ENCODE results near the gene SYCE3. TPM values are rescaled to one million over a fixed set of nuclear protein-coding genes. Genes with fewer than 3 reads are reported as not detected.
"Not testable (repeated sequence)": the region's sequence is repeated elsewhere in the genome, so short reads cannot be mapped to it uniquely, and the experiment has no call there.

SYCE3 gene
- total RNA-seq, 4 donors from 2014 or later, result not detected

- Histone ChIP-seq H3K36me3 (peaks cover 38 to 82% (median 80%) of the 10 kb centered on the region in 4 donors), H3K4me1 (peaks cover 10 to 22% (median 18%) of the 10 kb centered on the region in 4 donors), H3K9me3 (no peaks in the 10 kb centered on the region), H3K27me3 (no peaks in the 10 kb centered on the region), H3K27ac (replicated peaks in 1 of 4) (no peak overlapping the region), H3K4me3 (no peak overlapping the region)
- WGBS, result 94% methylated on average over 5 of the region's 13 CpGs
- no peak for DNase-seq (ENCODE audit: extremely low spot score)
- intact Hi-C loops (cut with DNase I), result no loop called here
- no peak for TF ChIP-seq EP300 (IDR thresholded peaks at IDR 0.05)
Measured at GRCh38 chr22:50520826-50521453, 41.8 kb downstream of the SYCE3 start.

GRCh38 chr22:50520184-50520583, 42.5 kb downstream of the SYCE3 start:
- Histone ChIP-seq H3K4me1 (peaks cover 10 to 18% (median 15%) of the 10 kb centered on the region in 4 donors), H3K36me3 (peaks cover 38 to 85% (median 81%) of the 10 kb centered on the region in 4 donors)
- H3K9me3 ChIP-seq; H3K4me3 ChIP-seq; H3K27ac ChIP-seq (replicated peaks in 1 of 4); DNase-seq (ENCODE audit: extremely low spot score); H3K27me3 ChIP-seq; intact Hi-C loops (cut with DNase I): not testable (repeated sequence)
- 96% methylated on average over 8 of the region's 8 CpGs for WGBS

GRCh38 chr22:50519151-50519550, 43.6 kb downstream of the SYCE3 start:
- WGBS, result no CpG with 5 or more reads among the region's 8 CpGs
- H3K36me3 ChIP-seq, result peaks cover 38 to 94% (median 86%) of the 10 kb centered on the region in 4 donors
- TF ChIP-seq CTCF (IDR thresholded peaks at IDR 0.05) (no peak), POLR2AphosphoS5 (IDR thresholded peaks at IDR 0.05) (no peak), POLR2A (IDR thresholded peaks at IDR 0.05; ENCODE audit: low read depth) (no peak), EP300 (IDR thresholded peaks at IDR 0.05) (no peak)
- peaks cover 1 to 8% (median 5%) of the 10 kb centered on the region in 4 donors for H3K4me1 ChIP-seq
- intact Hi-C loops (cut with DNase I), result no loop called here
- H3K27me3 ChIP-seq, result no peaks in the 10 kb centered on the region
- H3K27ac ChIP-seq (replicated peaks in 1 of 4), result no peak overlapping the region
- no peak overlapping the region for H3K4me3 ChIP-seq
- H3K9me3 ChIP-seq, result no peaks in the 10 kb centered on the region
- DNase-seq (ENCODE audit: extremely low spot score), result no peak

GRCh38 chr22:50518606-50519005, 44.1 kb downstream of the SYCE3 start:
- intact Hi-C loops (cut with DNase I), result no loop called here
- Histone ChIP-seq H3K27ac (replicated peaks in 1 of 4) (no peak overlapping the region), H3K27me3 (no peaks in the 10 kb centered on the region), H3K4me3 (no peak overlapping the region), H3K36me3 (peaks cover 36 to 89% (median 80%) of the 10 kb centered on the region in 4 donors), H3K4me1 (peaks cover 0 to 2% (median under 1%) of the 10 kb centered on the region in 4 donors), H3K9me3 (no peaks in the 10 kb centered on the region)
- WGBS, result 88% methylated on average over 3 of the region's 7 CpGs
- TF ChIP-seq POLR2A (IDR thresholded peaks at IDR 0.05; ENCODE audit: low read depth) (no peak), CTCF (IDR thresholded peaks at IDR 0.05) (no peak), POLR2AphosphoS5 (IDR thresholded peaks at IDR 0.05) (no peak)
- no peak for DNase-seq (ENCODE audit: extremely low spot score)

GRCh38 chr22:50517495-50518260, 45.0 kb downstream of the SYCE3 start:
- Histone ChIP-seq H3K9me3 (no peaks in the 10 kb centered on the region), H3K4me1 (peaks cover 0 to 5% (median 0%) of the 10 kb centered on the region in 4 donors), H3K4me3 (no peak overlapping the region), H3K27me3 (no peaks in the 10 kb centered on the region), H3K36me3 (peaks cover 27 to 84% (median 71%) of the 10 kb centered on the region in 4 donors), H3K27ac (replicated peaks in 1 of 4) (no peak overlapping the region)
- no peak for TF ChIP-seq CTCF (IDR thresholded peaks at IDR 0.05)
- no peak for TF ChIP-seq POLR2AphosphoS5 (IDR thresholded peaks at IDR 0.05)
- TF ChIP-seq EP300 (IDR thresholded peaks at IDR 0.05), result no peak
- no peak for TF ChIP-seq POLR2A (IDR thresholded peaks at IDR 0.05; ENCODE audit: low read depth)
- intact Hi-C loops (cut with DNase I), result no loop called here
- DNase-seq (ENCODE audit: extremely low spot score), result no peak
- 92% methylated on average over 11 of the region's 20 CpGs for WGBS
